ENCODE results near the gene CEP70. TPM values are rescaled to one million over a fixed set of nuclear protein-coding genes. Genes with fewer than 3 reads are reported as not detected.
A peak's percentile ranks its signal among the peaks of the same experiment; 100 is the strongest.
"Not testable (repeated sequence)": the region's sequence is repeated elsewhere in the genome, so short reads cannot be mapped to it uniquely, and the experiment has no call there.

Gene CEP70
- total RNA-seq, 4 donors from 2014 or later: 68.3 to 100 (median 71.9) TPM

DNA sequence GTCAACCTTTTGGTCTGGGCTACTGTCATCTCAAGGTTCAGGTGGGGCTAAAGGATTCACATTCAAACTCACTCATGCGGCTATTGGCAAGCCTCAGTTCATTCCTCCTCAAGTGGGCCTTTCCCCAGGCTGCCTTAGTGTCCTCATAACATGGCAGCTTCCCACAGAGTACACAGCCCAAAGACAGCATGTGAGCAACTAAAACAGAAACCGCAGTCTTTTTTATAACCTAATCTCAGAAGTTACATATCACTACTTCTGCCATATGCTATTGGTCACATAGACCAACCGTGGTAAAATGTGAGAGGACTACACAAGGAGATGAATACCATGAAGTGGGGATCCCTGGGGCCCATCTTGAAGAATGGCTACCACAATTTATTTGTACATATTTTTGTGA, 4.5 kb upstream of the CEP70 start:
- H3K4me1 ChIP-seq: peaks cover 0 to 1% of the 10 kb centered on the region in 2 donors
- TF ChIP-seq, protein P1, sequence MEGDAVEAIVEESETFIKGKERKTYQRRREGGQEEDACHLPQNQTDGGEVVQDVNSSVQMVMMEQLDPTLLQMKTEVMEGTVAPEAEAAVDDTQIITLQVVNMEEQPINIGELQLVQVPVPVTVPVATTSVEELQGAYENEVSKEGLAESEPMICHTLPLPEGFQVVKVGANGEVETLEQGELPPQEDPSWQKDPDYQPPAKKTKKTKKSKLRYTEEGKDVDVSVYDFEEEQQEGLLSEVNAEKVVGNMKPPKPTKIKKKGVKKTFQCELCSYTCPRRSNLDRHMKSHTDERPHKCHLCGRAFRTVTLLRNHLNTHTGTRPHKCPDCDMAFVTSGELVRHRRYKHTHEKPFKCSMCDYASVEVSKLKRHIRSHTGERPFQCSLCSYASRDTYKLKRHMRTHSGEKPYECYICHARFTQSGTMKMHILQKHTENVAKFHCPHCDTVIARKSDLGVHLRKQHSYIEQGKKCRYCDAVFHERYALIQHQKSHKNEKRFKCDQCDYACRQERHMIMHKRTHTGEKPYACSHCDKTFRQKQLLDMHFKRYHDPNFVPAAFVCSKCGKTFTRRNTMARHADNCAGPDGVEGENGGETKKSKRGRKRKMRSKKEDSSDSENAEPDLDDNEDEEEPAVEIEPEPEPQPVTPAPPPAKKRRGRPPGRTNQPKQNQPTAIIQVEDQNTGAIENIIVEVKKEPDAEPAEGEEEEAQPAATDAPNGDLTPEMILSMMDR (IDR thresholded peaks at IDR 0.05): no peak
- TF ChIP-seq POLR2A (IDR thresholded peaks at IDR 0.05): no peak
- no peaks in the 10 kb centered on the region for H3K27me3 ChIP-seq
- 96 to 97% methylated on average over 3 of the region's 3 CpGs for WGBS, 2 donors
- no peaks in the 10 kb centered on the region for H3K9me3 ChIP-seq
- intact Hi-C loops (cut with DNase I): loop anchor here (5.0 kb wide), 1 partner anchor 319 kb away; no protein-coding TSS in a partner anchor
- H3K4me3 ChIP-seq (replicated peaks in 1 of 3): no peak overlapping the region
- no peaks in the 10 kb centered on the region for H3K36me3 ChIP-seq
- DNase-seq: no peak
- H3K27ac ChIP-seq: no peak overlapping the region

DNA sequence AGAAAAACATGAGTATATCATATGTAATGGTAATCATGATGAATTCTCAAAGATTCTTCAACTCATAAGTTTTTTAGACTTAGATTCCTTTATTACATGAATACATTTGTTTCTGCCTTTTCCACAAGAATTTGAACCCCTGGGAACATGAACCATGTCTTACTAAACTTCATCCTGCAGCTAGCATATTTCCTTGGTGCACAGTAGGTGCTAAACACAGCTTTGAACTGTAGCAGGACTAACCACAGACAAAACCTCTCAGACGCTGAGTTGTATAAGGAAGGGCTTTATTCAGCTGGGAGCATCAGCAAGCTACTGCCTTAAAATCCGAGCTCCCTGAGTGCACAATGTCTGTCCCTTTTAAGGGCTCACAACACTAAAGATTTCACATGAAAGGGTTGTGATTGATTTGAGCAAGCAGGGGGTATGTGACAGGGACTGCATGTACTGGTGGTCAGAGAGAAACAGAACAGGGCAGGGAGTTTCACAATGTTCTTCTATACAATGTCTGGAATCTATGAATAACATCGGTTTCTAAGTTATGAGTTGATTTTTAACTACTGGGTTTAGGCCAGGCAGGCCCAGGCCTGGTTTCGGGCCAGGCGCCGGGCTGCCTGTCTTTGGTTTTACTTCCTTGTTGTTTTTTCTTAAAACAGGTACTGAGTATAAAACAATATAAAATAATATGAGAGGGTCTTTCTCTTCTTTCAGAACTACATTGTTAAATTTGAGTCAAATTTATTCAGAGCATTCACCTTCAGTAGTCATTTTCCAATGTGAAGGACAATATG, 3.3 kb upstream of the CEP70 start:
- not testable (repeated sequence) for H3K27ac ChIP-seq; DNase-seq; H3K4me3 ChIP-seq (replicated peaks in 1 of 3); H3K36me3 ChIP-seq; H3K27me3 ChIP-seq; H3K9me3 ChIP-seq
- 94 to 95% methylated on average over 6 of the region's 6 CpGs for WGBS, 2 donors
- peaks cover 5 to 10% of the 10 kb centered on the region in 2 donors for H3K4me1 ChIP-seq
- intact Hi-C loops (cut with DNase I): loop anchor here (5.0 kb wide), 1 partner anchor 320 kb away; no protein-coding TSS in a partner anchor

DNA sequence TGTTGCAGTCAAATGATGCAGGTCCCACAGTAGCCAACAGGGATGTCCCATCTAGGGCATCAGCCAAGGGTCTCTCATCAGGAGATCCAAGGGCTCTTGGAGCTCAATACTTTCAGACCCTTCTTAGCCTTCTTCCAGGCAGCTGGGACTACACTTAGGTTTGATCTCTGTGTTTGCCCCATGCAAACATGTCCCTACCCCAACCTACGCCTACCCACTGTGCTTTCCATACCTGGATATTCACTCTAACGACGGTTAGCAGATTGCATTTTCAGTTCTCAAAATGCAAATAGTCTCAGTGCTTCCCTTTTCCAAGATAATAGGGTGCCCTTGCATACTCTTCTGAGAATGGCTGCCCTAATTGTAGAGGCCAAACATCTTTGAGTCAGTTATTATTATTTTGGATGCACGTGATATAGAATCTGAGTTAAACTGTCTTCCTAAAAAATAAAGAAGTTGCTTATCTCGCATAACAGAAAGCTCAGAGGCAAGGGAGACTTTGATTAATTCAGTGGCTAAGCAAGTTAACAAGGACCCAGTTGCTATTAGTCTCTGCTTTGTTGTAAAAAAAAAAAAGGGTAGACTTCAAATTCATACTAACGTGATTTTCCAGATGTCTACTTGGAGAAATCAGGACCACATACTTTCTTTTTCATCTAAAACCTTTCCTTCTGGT, 1.0 kb upstream of the CEP70 start:
- TF ChIP-seq POLR2A (IDR thresholded peaks at IDR 0.05): no peak
- TF ChIP-seq, protein P1 (IDR thresholded peaks at IDR 0.05): no peak
- Histone ChIP-seq H3K36me3 (no peaks in the 10 kb centered on the region), H3K27ac (peak overlapping the region in 1 of 3 donors; percentile 92), H3K9me3 (no peaks in the 10 kb centered on the region), H3K27me3 (no peaks in the 10 kb centered on the region), H3K4me1 (peaks cover 5 to 16% of the 10 kb centered on the region in 2 donors), H3K4me3 (replicated peaks in 1 of 3) (no peak overlapping the region)
- 50 to 60% methylated on average over 6 of the region's 6 CpGs for WGBS, 2 donors
- intact Hi-C loops (cut with DNase I): loop anchor here (5.0 kb wide), 1 partner anchor 322 kb away; no protein-coding TSS in a partner anchor
- no peak for DNase-seq

DNA sequence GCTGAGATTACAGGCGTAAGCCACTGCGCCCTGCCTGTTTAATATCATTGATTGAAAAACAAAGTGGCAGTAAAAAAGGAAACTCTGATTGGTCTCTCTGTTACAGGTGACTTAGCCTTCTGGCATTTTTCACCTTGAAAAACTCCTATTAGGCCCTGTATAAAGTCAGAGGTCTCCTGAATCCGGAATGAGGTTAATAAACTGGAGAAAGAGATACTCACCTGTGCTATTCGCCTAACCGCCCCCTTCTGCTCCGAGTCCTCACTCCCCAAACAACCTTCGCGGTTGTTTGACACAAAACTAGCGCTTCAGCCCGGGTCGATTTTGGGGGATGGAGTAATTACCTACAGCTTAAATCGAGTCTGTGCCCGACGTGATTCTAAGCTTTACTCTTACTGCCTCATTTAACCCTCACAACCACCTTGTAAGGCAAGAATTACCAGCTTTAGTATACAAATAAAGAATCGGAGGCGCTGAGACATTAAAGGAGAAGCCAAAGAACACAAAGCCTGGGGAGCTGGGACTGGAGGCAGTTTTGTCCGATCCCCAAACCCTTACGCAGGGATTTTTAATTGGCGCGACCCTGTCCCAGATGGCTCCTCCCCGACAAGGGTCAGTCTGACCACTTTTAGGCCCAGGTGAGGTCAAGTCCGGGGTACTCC, 441 bp downstream of the CEP70 start:
- whole genome bisulfite sequencing, 2 donors: 7 to 10% methylated on average over 22 of the region's 22 CpGs
- TF ChIP-seq, protein P1 (IDR thresholded peaks at IDR 0.05): no peak
- no peak for TF ChIP-seq POLR2A (IDR thresholded peaks at IDR 0.05)
- intact Hi-C loops (cut with DNase I): no loop called here
- peaks cover 5 to 16% of the 10 kb centered on the region in 2 donors for H3K4me1 ChIP-seq
- H3K4me3 ChIP-seq (replicated peaks in 1 of 3): peak overlapping the region; percentile 50 to 66 (median 59)
- no peaks in the 10 kb centered on the region for H3K36me3 ChIP-seq
- DNase-seq: peak; percentile 25 to 26
- peak overlapping the region; percentile 87 to 98 (median 92) for H3K27ac ChIP-seq
- no peaks in the 10 kb centered on the region for H3K27me3 ChIP-seq
- no peaks in the 10 kb centered on the region for H3K9me3 ChIP-seq

DNA sequence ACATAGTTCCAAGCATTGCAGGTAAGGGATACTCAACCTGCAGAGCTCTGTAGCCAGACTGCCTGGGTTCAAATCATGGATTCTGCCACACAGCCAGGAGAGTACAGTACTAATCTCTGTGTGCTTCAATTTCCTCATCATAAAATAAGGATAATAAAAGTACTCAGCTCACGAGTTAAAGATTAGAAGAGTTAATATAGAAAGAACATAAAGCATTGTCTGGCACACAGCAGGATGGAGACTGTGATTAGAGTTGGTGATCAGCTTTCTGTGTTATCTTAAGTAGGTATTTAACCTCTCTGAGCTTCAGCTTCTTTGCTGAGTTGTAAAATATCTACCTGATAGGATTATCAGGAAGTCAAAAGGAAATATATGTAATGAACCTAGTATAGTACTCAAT, 2.7 kb downstream of the CEP70 start:
- Histone ChIP-seq H3K27me3 (no peaks in the 10 kb centered on the region), H3K4me1 (peaks cover 5 to 16% of the 10 kb centered on the region in 2 donors), H3K9me3 (no peaks in the 10 kb centered on the region), H3K36me3 (no peaks in the 10 kb centered on the region), H3K27ac (no peak overlapping the region), H3K4me3 (replicated peaks in 1 of 3) (no peak overlapping the region)
- WGBS, 2 donors: 77% methylated on average over 1 of the region's 1 CpG
- no peak for DNase-seq
- intact Hi-C loops (cut with DNase I): no loop called here
- TF ChIP-seq POLR2A (IDR thresholded peaks at IDR 0.05): no peak
- TF ChIP-seq, protein P1 (IDR thresholded peaks at IDR 0.05): no peak

Measured in thyroid gland (tissue), 4 donors.